ENCODE data around the gene CCNG2. TPM values are rescaled to one million over a fixed set of nuclear protein-coding genes. Genes with fewer than 3 reads are reported as not detected.

The CCNG2 gene
- total RNA-seq, 1 experiment from 2014 or later, result 9.2 TPM

GRCh38 chr4:77194989-77195388 lies 38.0 kb downstream of the CCNG2 start:
- Histone ChIP-seq H3K4me1 (ENCODE audit: insufficient read depth, low read length, poor library complexity, severe bottlenecking) (no peaks in the 10 kb centered on the region), H3K27me3 (replicated peaks; ENCODE audit: insufficient read depth, low read depth, low read length, poor library complexity) (no peaks in the 10 kb centered on the region), H3K27ac (ENCODE audit: low read depth, low read length, poor library complexity, severe bottlenecking) (no peak overlapping the region), H3K9me3 (ENCODE audit: low read depth, low read length, poor library complexity, severe bottlenecking) (no peaks in the 10 kb centered on the region), H3K4me3 (ENCODE audit: low read depth, low read length, poor library complexity, severe bottlenecking) (no peak overlapping the region), H3K36me3 (ENCODE audit: insufficient read depth, low read length, poor library complexity, severe bottlenecking) (no peaks in the 10 kb centered on the region)
- intact Hi-C loops (cut with micrococcal nuclease; ENCODE audit: unreplicated experiment), result no loop called here
- TF ChIP-seq CTCF (conservative IDR thresholded peaks at IDR 0.05; ENCODE audit: low read depth, low read length), result no peak
- no peak for TF ChIP-seq EZH2 (IDR thresholded peaks at IDR 0.05; ENCODE audit: borderline replicate concordance, low read depth, low read length, poor library complexity, severe bottlenecking)
- ChIA-PET POLR2A (ENCODE audit: low non-redundant PET) (no interaction called here), CTCF (no interaction called here)
- no peak for DNase-seq (ENCODE audit: low spot score)
- no TSS peak for BruUV-seq (replicated peaks)

- no peak overlapping the region for H3K4me3 ChIP-seq (ENCODE audit: low read depth, low read length, poor library complexity, severe bottlenecking)
- intact Hi-C loops (cut with micrococcal nuclease; ENCODE audit: unreplicated experiment), result no loop called here
- H3K36me3 ChIP-seq (ENCODE audit: insufficient read depth, low read length, poor library complexity, severe bottlenecking), result no peaks in the 10 kb centered on the region
- H3K4me1 ChIP-seq (ENCODE audit: insufficient read depth, low read length, poor library complexity, severe bottlenecking), result no peaks in the 10 kb centered on the region
- POLR2A ChIA-PET (ENCODE audit: low non-redundant PET), result no interaction called here
- BruUV-seq (replicated peaks), result no TSS peak
- no peak for DNase-seq (ENCODE audit: low spot score)
- CTCF ChIA-PET, result no interaction called here
- no peak for TF ChIP-seq CTCF (conservative IDR thresholded peaks at IDR 0.05; ENCODE audit: low read depth, low read length)
- TF ChIP-seq EZH2 (IDR thresholded peaks at IDR 0.05; ENCODE audit: borderline replicate concordance, low read depth, low read length, poor library complexity, severe bottlenecking), result no peak
- H3K27ac ChIP-seq (ENCODE audit: low read depth, low read length, poor library complexity, severe bottlenecking), result no peak overlapping the region
- no peaks in the 10 kb centered on the region for H3K9me3 ChIP-seq (ENCODE audit: low read depth, low read length, poor library complexity, severe bottlenecking)
- H3K27me3 ChIP-seq (replicated peaks; ENCODE audit: insufficient read depth, low read depth, low read length, poor library complexity), result no peaks in the 10 kb centered on the region
Measured at GRCh38 chr4:77196866-77197265, 39.9 kb downstream of the CCNG2 start.

- H3K36me3 ChIP-seq (ENCODE audit: insufficient read depth, low read length, poor library complexity, severe bottlenecking), result no peaks in the 10 kb centered on the region
- intact Hi-C loops (cut with micrococcal nuclease; ENCODE audit: unreplicated experiment), result no loop called here
- BruUV-seq (replicated peaks), result no TSS peak
- H3K4me1 ChIP-seq (ENCODE audit: insufficient read depth, low read length, poor library complexity, severe bottlenecking), result no peaks in the 10 kb centered on the region
- TF ChIP-seq CTCF (conservative IDR thresholded peaks at IDR 0.05; ENCODE audit: low read depth, low read length) (no peak), EZH2 (IDR thresholded peaks at IDR 0.05; ENCODE audit: borderline replicate concordance, low read depth, low read length, poor library complexity, severe bottlenecking) (no peak)
- H3K4me3 ChIP-seq (ENCODE audit: low read depth, low read length, poor library complexity, severe bottlenecking), result no peak overlapping the region
- no peak overlapping the region for H3K27ac ChIP-seq (ENCODE audit: low read depth, low read length, poor library complexity, severe bottlenecking)
- no peaks in the 10 kb centered on the region for H3K9me3 ChIP-seq (ENCODE audit: low read depth, low read length, poor library complexity, severe bottlenecking)
- ChIA-PET CTCF (no interaction called here), POLR2A (ENCODE audit: low non-redundant PET) (no interaction called here)
- no peaks in the 10 kb centered on the region for H3K27me3 ChIP-seq (replicated peaks; ENCODE audit: insufficient read depth, low read depth, low read length, poor library complexity)
- DNase-seq (ENCODE audit: low spot score), result no peak
Measured at GRCh38 chr4:77197361-77197760, 40.4 kb downstream of the CCNG2 start.
